ENCODE data around the gene ASH1L.

The ASH1L gene

DNA sequence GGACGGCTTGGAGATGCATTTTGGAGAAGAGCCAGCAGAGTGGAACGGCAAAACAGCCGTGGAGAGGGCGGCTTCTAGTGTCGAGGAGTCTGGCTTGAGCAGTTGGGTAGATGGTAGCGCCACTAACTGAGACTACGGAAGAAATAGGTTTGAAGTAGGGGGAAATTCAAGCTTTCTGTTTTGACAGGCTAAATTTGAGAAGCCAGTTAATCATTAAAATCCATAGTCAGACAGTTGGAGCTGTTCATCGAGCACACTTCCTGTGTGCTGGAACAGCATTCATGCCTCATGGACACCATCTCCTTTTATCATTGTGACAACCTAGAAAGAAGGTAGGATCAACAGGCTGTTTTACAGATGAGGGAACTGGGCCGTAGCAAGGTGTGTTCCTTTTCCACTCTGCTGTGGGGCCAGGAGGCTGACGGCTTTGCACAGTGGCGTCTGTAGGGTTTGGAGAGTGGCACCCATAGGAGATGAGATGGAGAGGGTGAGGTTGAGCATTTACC is 258.0 kb downstream of the ASH1L start:
- no peaks in the 10 kb centered on the region for H3K27me3 ChIP-seq (ENCODE audit: insufficient read depth, low read length, poor library complexity)
- peaks cover 8% of the 10 kb centered on the region for H3K79me2 ChIP-seq (ENCODE audit: control insufficient read depth, insufficient read depth, low read length)
- H3K4me2 ChIP-seq (ENCODE audit: low read length): no peak overlapping the region
- H3K4me3 ChIP-seq (ENCODE audit: low read length): no peak overlapping the region
- no peak overlapping the region for H2BK15ac ChIP-seq (replicated peaks; ENCODE audit: low read depth)
- H3K18ac ChIP-seq (ENCODE audit: low read length): no peak overlapping the region
- no peak overlapping the region for H3K4ac ChIP-seq (ENCODE audit: low read depth, low read length)
- peak overlapping the region; percentile 38 for H2AK5ac ChIP-seq (ENCODE audit: low read length)
- H3K36me3 ChIP-seq (ENCODE audit: control insufficient read depth, insufficient read depth, low read length): no peaks in the 10 kb centered on the region
- no peak overlapping the region for H4K5ac ChIP-seq (ENCODE audit: low read length)
- no peaks in the 10 kb centered on the region for H3K4me1 ChIP-seq (ENCODE audit: control insufficient read depth, low read depth, low read length)
- no peak overlapping the region for H3K23ac ChIP-seq (ENCODE audit: low read length)
- no peak overlapping the region for H4K8ac ChIP-seq (ENCODE audit: low read depth, low read length)
- H2BK120ac ChIP-seq (ENCODE audit: low read depth, low read length): no peak overlapping the region
- H3K56ac ChIP-seq (ENCODE audit: low read length): no peak overlapping the region
- H3K27ac ChIP-seq (ENCODE audit: low read depth, low read length): no peak overlapping the region
- no peak overlapping the region for H2BK5ac ChIP-seq (ENCODE audit: low read length)
- H3K79me1 ChIP-seq (ENCODE audit: low read length): peaks cover 4% of the 10 kb centered on the region
- no peak overlapping the region for H3K9ac ChIP-seq (ENCODE audit: low read length)
- WGBS (ENCODE audit: extremely low coverage, insufficient coverage, low lambda C conversion rate): no CpG with 5 or more reads among the region's 11 CpGs
- no peak for DNase-seq

DNA sequence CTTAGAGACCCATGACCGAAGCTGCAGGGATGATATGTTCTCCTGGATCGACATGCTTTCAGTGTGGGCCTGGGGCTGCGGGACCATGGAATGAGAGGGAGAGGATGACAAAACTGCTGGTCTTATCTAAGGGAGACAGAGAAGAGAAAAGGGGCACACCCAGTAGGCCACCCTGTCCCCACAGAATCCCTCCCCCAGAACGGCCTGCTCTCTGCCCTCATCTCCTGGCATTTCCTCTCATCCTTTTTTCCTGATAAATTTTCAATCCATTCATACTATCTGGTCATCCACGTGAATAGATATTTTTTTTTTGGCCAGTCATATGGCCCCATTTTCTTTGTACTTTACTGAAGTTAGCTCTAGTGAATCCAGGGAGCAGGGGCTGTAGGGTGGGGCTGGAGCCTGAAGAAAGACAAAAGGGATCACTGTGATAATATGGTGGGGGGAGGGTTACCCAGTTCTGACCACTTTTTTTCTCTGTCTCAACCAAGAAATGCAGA is 261.2 kb downstream of the ASH1L start, which contains the start of gene PKLR:
PKLR (minus strand) TSS at position 97 of the 500 bp plus-strand sequence; CDS start at position 54, 43 bp downstream.
- Histone ChIP-seq H3K4me2 (ENCODE audit: low read length) (no peak within 1 kb of the TSS), H3K18ac (ENCODE audit: low read length) (no peak within 1 kb of the TSS), H3K4me3 (ENCODE audit: low read length) (no peak within 1 kb of the TSS), H3K4ac (ENCODE audit: low read depth, low read length) (no peak within 1 kb of the TSS), H3K4me1 (ENCODE audit: control insufficient read depth, low read depth, low read length) (no peaks in the 10 kb centered on the region), H3K23ac (ENCODE audit: low read length) (no peak within 1 kb of the TSS), H4K8ac (ENCODE audit: low read depth, low read length) (no peak within 1 kb of the TSS), H3K9ac (ENCODE audit: low read length) (no peak within 1 kb of the TSS), H3K56ac (ENCODE audit: low read length) (no peak within 1 kb of the TSS), H3K36me3 (ENCODE audit: control insufficient read depth, insufficient read depth, low read length) (no peaks in the 10 kb centered on the region), H2BK120ac (ENCODE audit: low read depth, low read length) (no peak within 1 kb of the TSS), H4K5ac (ENCODE audit: low read length) (no peak within 1 kb of the TSS), H3K27me3 (ENCODE audit: insufficient read depth, low read length, poor library complexity) (no peaks in the 10 kb centered on the region), H3K27ac (ENCODE audit: low read depth, low read length) (no peak within 1 kb of the TSS), H3K79me2 (ENCODE audit: control insufficient read depth, insufficient read depth, low read length) (no peaks in the 10 kb centered on the region), H2AK5ac (ENCODE audit: low read length) (no peak within 1 kb of the TSS), H2BK5ac (ENCODE audit: low read length) (no peak within 1 kb of the TSS), H3K79me1 (ENCODE audit: low read length) (no peaks in the 10 kb centered on the region), H2BK15ac (replicated peaks; ENCODE audit: low read depth) (no peak within 1 kb of the TSS)
- WGBS (ENCODE audit: extremely low coverage, insufficient coverage, low lambda C conversion rate): no CpG with 5 or more reads among the region's 5 CpGs
- no peak for DNase-seq

DNA sequence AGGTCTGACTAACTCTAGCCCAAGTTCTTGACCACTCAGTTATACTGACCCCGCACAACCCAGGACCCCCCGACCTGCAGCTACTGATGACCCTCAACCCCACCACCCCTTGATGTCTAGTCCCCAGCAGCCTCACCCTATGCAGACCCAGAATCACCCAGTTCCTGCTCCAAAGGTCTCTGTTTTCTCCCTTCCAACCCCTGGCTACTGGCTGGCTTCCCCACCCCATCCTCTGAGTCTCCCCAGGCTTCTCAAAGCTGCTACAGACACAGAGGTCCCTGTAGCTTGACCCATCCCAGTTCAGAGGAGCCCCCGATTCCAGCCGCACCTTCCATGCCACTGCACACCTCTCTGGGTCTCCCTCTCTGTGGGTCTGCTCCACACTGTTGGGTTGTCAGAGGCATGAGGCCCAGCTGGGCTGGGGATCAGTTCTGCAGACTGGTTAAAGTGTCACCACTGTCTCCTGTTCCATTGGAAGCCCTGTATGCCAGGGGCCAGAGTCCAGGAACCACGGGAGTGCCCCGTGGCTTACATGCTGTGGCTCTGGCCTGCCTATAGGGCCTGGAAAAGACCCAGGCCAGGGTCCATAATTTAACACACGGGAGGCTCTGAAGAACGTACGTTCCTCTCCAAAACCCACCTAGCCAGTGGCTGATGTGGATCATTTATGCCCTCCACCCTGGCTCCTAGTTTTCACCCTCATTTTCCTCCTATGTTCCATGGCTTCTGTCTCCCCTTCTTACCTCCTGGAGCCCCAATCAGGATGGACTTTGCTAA is 261.9 kb downstream of the ASH1L start:
- no peak overlapping the region for H4K8ac ChIP-seq (ENCODE audit: low read depth, low read length)
- no peak overlapping the region for H3K9ac ChIP-seq (ENCODE audit: low read length)
- H3K79me1 ChIP-seq (ENCODE audit: low read length): no peaks in the 10 kb centered on the region
- no peaks in the 10 kb centered on the region for H3K36me3 ChIP-seq (ENCODE audit: control insufficient read depth, insufficient read depth, low read length)
- H3K56ac ChIP-seq (ENCODE audit: low read length): no peak overlapping the region
- no CpG with 5 or more reads among the region's 9 CpGs for WGBS (ENCODE audit: extremely low coverage, insufficient coverage, low lambda C conversion rate)
- H3K4me2 ChIP-seq (ENCODE audit: low read length): no peak overlapping the region
- no peak overlapping the region for H2BK15ac ChIP-seq (replicated peaks; ENCODE audit: low read depth)
- H3K23ac ChIP-seq (ENCODE audit: low read length): no peak overlapping the region
- H2AK5ac ChIP-seq (ENCODE audit: low read length): no peak overlapping the region
- no peak overlapping the region for H4K5ac ChIP-seq (ENCODE audit: low read length)
- no peak for DNase-seq
- H3K27me3 ChIP-seq (ENCODE audit: insufficient read depth, low read length, poor library complexity): no peaks in the 10 kb centered on the region
- H2BK120ac ChIP-seq (ENCODE audit: low read depth, low read length): no peak overlapping the region
- no peaks in the 10 kb centered on the region for H3K79me2 ChIP-seq (ENCODE audit: control insufficient read depth, insufficient read depth, low read length)
- no peak overlapping the region for H3K27ac ChIP-seq (ENCODE audit: low read depth, low read length)
- no peak overlapping the region for H3K4me3 ChIP-seq (ENCODE audit: low read length)
- H2BK5ac ChIP-seq (ENCODE audit: low read length): no peak overlapping the region
- H3K18ac ChIP-seq (ENCODE audit: low read length): no peak overlapping the region
- no peak overlapping the region for H3K4ac ChIP-seq (ENCODE audit: low read depth, low read length)
- H3K4me1 ChIP-seq (ENCODE audit: control insufficient read depth, low read depth, low read length): no peaks in the 10 kb centered on the region

DNA sequence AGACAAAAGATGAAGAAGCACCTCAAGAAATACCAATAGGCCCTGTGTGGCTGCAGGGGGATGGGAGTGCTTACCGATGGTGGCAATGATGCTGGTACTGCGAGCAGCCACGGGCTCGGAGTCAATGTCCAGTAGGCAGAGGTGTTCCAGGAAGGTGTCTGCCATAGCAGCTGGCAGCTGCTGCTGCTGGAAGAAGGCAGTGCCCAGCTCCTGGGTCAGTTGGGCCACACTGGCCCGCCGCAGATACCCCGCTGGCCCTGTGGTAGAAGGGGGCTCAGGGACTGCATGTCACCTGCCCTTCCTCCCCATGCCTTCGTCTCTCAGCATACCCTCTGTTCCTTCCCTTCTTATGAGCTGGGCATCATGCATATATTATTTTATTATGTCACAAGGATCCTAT is 262.6 kb downstream of the ASH1L start:
- H3K27me3 ChIP-seq (ENCODE audit: insufficient read depth, low read length, poor library complexity): no peaks in the 10 kb centered on the region
- H3K9ac ChIP-seq (ENCODE audit: low read length): no peak overlapping the region
- no peak overlapping the region for H3K4ac ChIP-seq (ENCODE audit: low read depth, low read length)
- H3K4me1 ChIP-seq (ENCODE audit: control insufficient read depth, low read depth, low read length): no peaks in the 10 kb centered on the region
- no peaks in the 10 kb centered on the region for H3K79me1 ChIP-seq (ENCODE audit: low read length)
- no peak overlapping the region for H3K18ac ChIP-seq (ENCODE audit: low read length)
- no peak overlapping the region for H2AK5ac ChIP-seq (ENCODE audit: low read length)
- no peak overlapping the region for H2BK15ac ChIP-seq (replicated peaks; ENCODE audit: low read depth)
- no peak overlapping the region for H4K8ac ChIP-seq (ENCODE audit: low read depth, low read length)
- no peaks in the 10 kb centered on the region for H3K36me3 ChIP-seq (ENCODE audit: control insufficient read depth, insufficient read depth, low read length)
- no peak overlapping the region for H3K56ac ChIP-seq (ENCODE audit: low read length)
- no CpG with 5 or more reads among the region's 8 CpGs for WGBS (ENCODE audit: extremely low coverage, insufficient coverage, low lambda C conversion rate)
- no peak for DNase-seq
- no peak overlapping the region for H2BK5ac ChIP-seq (ENCODE audit: low read length)
- H4K5ac ChIP-seq (ENCODE audit: low read length): no peak overlapping the region
- no peak overlapping the region for H3K4me3 ChIP-seq (ENCODE audit: low read length)
- H3K4me2 ChIP-seq (ENCODE audit: low read length): no peak overlapping the region
- H2BK120ac ChIP-seq (ENCODE audit: low read depth, low read length): no peak overlapping the region
- no peaks in the 10 kb centered on the region for H3K79me2 ChIP-seq (ENCODE audit: control insufficient read depth, insufficient read depth, low read length)
- no peak overlapping the region for H3K23ac ChIP-seq (ENCODE audit: low read length)
- H3K27ac ChIP-seq (ENCODE audit: low read depth, low read length): no peak overlapping the region

DNA sequence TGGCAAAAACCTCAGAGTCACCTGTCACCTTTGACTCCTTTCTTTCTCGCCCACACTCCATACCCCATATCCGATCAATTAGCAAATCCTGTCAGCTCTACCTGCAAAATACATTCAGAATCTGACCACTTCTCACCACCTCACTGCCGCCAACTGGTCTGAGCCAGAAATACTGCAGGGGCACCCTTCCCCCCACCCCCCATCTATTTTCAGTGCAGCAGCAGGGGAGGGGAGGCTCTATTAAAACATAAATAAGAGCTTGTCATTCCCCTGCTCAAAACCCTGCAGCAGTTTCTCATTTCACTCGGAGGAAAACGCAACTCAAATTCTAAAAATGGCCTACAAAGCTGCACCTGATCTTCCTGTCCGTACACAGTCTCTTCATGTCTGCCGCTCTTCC is 265.2 kb downstream of the ASH1L start:
- no peaks in the 10 kb centered on the region for H3K27me3 ChIP-seq (ENCODE audit: insufficient read depth, low read length, poor library complexity)
- WGBS (ENCODE audit: extremely low coverage, insufficient coverage, low lambda C conversion rate): no CpG with 5 or more reads among the region's 7 CpGs
- no peak overlapping the region for H2BK15ac ChIP-seq (replicated peaks; ENCODE audit: low read depth)
- H3K23ac ChIP-seq (ENCODE audit: low read length): no peak overlapping the region
- no peaks in the 10 kb centered on the region for H3K4me1 ChIP-seq (ENCODE audit: control insufficient read depth, low read depth, low read length)
- H3K4ac ChIP-seq (ENCODE audit: low read depth, low read length): no peak overlapping the region
- no peak for DNase-seq
- no peak overlapping the region for H2BK120ac ChIP-seq (ENCODE audit: low read depth, low read length)
- H4K5ac ChIP-seq (ENCODE audit: low read length): no peak overlapping the region
- no peak overlapping the region for H3K9ac ChIP-seq (ENCODE audit: low read length)
- H3K27ac ChIP-seq (ENCODE audit: low read depth, low read length): no peak overlapping the region
- H4K8ac ChIP-seq (ENCODE audit: low read depth, low read length): no peak overlapping the region
- no peaks in the 10 kb centered on the region for H3K79me1 ChIP-seq (ENCODE audit: low read length)
- no peak overlapping the region for H3K18ac ChIP-seq (ENCODE audit: low read length)
- H3K4me2 ChIP-seq (ENCODE audit: low read length): no peak overlapping the region
- H3K4me3 ChIP-seq (ENCODE audit: low read length): no peak overlapping the region
- H3K56ac ChIP-seq (ENCODE audit: low read length): no peak overlapping the region
- no peaks in the 10 kb centered on the region for H3K79me2 ChIP-seq (ENCODE audit: control insufficient read depth, insufficient read depth, low read length)
- H3K36me3 ChIP-seq (ENCODE audit: control insufficient read depth, insufficient read depth, low read length): no peaks in the 10 kb centered on the region
- no peak overlapping the region for H2AK5ac ChIP-seq (ENCODE audit: low read length)
- no peak overlapping the region for H2BK5ac ChIP-seq (ENCODE audit: low read length)

Data from mesendoderm (in vitro differentiated cells).